GM23338 (cell line): ENCODE results near the gene KATNIP. TPM values are rescaled to one million over a fixed set of nuclear protein-coding genes. Genes with fewer than 3 reads are reported as not detected.

Source experiments
- ATAC-seq: fragments of 200-7000 bp; cut with Tn5 transposase; 3 replicates; pipeline ENCODE4 v1.9.1; 2020
- DNase-seq: peaks from one replicate; pipeline ENCODE4 v3.0.0-alpha.2; 2015; ENCODE audit warnings: low spot score
- H2AFZ ChIP-seq: fragments of 200-600 bp; sonication (generic); 2 replicates; pipeline ENCODE4 v1.8.0; 2016; ENCODE audit warnings: antibody characterized with exemption, mild to moderate bottlenecking, moderate library complexity
- H3F3A ChIP-seq: fragments of 200-600 bp; sonication (generic); replicated peaks from 2 replicates; pipeline ENCODE4 v1.8.0; 2017; ENCODE audit warnings: antibody characterized with exemption, mixed run types, low read depth
- H3K27ac ChIP-seq: fragments of 200-600 bp; sonication (generic); 2 replicates; pipeline ENCODE4 v1.6.1; 2016; ENCODE audit warnings: low read depth
- H3K27me3 ChIP-seq: fragments of 200-600 bp; sonication (generic); 2 replicates; pipeline ENCODE4 v1.8.0; 2016; ENCODE audit warnings: mild to moderate bottlenecking, mixed run types, moderate library complexity; ENCODE audit not compliant: insufficient read depth
- H3K36me3 ChIP-seq: fragments of 200-600 bp; sonication (generic); 2 replicates; pipeline ENCODE4 v1.8.0; 2016; ENCODE audit warnings: mild to moderate bottlenecking; ENCODE audit not compliant: insufficient read depth
- H3K4me1 ChIP-seq: fragments of 200-600 bp; sonication (generic); 2 replicates; pipeline ENCODE4 v1.8.0; 2016; ENCODE audit warnings: mild to moderate bottlenecking, moderate library complexity; ENCODE audit not compliant: insufficient read depth
- H3K4me2 ChIP-seq: fragments of 200-600 bp; sonication (generic); 2 replicates; pipeline ENCODE4 v1.7.1; 2017; ENCODE audit warnings: mixed run types
- H3K4me3 ChIP-seq: fragments of 200-600 bp; sonication (generic); 2 replicates; pipeline ENCODE4 v1.6.1; 2016; ENCODE audit warnings: mixed run types
- H3K79me2 ChIP-seq: fragments of 200-600 bp; sonication (generic); replicated peaks from 2 replicates; pipeline ENCODE4 v1.8.0; 2017; ENCODE audit warnings: mild to moderate bottlenecking; ENCODE audit not compliant: insufficient read depth
- H3K9me2 ChIP-seq: fragments of 200-600 bp; sonication (generic); 2 replicates; pipeline ENCODE4 v1.8.0; 2017; ENCODE audit not compliant: insufficient read depth
- H4K20me1 ChIP-seq: fragments of 200-600 bp; sonication (generic); replicated peaks from 2 replicates; pipeline ENCODE4 v1.8.0; 2017; ENCODE audit warnings: mild to moderate bottlenecking; ENCODE audit not compliant: insufficient read depth
- H3K27ac Mint-ChIP-seq: 2 replicates; pipeline ENCODE4 v1.8.0; 2020; ENCODE audit warnings: inconsistent platforms, mild to moderate bottlenecking, moderate library complexity, mixed read lengths
- H3K27me3 Mint-ChIP-seq: 3 replicates; pipeline ENCODE4 v1.8.0; 2022; ENCODE audit warnings: low read depth, mild to moderate bottlenecking, moderate library complexity, mixed read lengths, inconsistent platforms; ENCODE audit not compliant: insufficient read depth, poor library complexity
- H3K36me3 Mint-ChIP-seq: 3 replicates; pipeline ENCODE4 v1.8.0; 2021; ENCODE audit warnings: low read depth, mild to moderate bottlenecking, inconsistent platforms, moderate library complexity, mixed read lengths
- H3K4me1 Mint-ChIP-seq: 3 replicates; pipeline ENCODE4 v1.8.0; 2020; ENCODE audit warnings: mild to moderate bottlenecking, inconsistent platforms, mixed read lengths
- H3K4me3 Mint-ChIP-seq: 3 replicates; pipeline ENCODE4 v1.8.0; 2021; ENCODE audit warnings: moderate library complexity, mild to moderate bottlenecking, inconsistent platforms, mixed read lengths
- H3K9me3 Mint-ChIP-seq: 3 replicates; pipeline ENCODE4 v1.8.0; 2020; ENCODE audit warnings: moderate library complexity, mild to moderate bottlenecking, inconsistent platforms, mixed read lengths
- CREB1 ChIP-seq: fragments of 250-450 bp; sonication (Bioruptor Pico); IDR thresholded peaks from 2 replicates; pipeline ENCODE4 v1.5.0; 2020; ENCODE audit warnings: low read depth, mild to moderate bottlenecking, moderate library complexity
- EZH2 ChIP-seq: fragments of 200-600 bp; sonication (generic); IDR thresholded peaks from one replicate; pipeline ENCODE4 v1.8.0; 2017; ENCODE audit warnings: antibody characterized with exemption, mild to moderate bottlenecking, low read depth; ENCODE audit not compliant: unreplicated experiment
- EZH2phosphoT487 ChIP-seq: fragments of 200-600 bp; sonication (generic); IDR thresholded peaks from one replicate; pipeline ENCODE4 v1.8.1; 2018; ENCODE audit warnings: antibody characterized with exemption; ENCODE audit not compliant: unreplicated experiment
- POLR2AphosphoS5 ChIP-seq: IDR thresholded peaks from 2 replicates; pipeline ENCODE4 v1.6.1; 2016; ENCODE audit warnings: antibody characterized with exemption, low read depth
- STAT1 ChIP-seq: IDR thresholded peaks from one replicate; pipeline ENCODE4 v1.6.1; 2016; ENCODE audit warnings: antibody characterized with exemption; ENCODE audit not compliant: unreplicated experiment
- polyA plus RNA-seq: library from polyadenylated mRNA; unstranded; fragments of >200 nt; fragmentation: Nextera tagmentation; extraction: Ambion mirVana; gene quantifications from 2 replicates; pipeline ENCODE4 v1.2.1, GENCODE V29; 2016
- total RNA-seq: library from RNA; depleted of rRNA; stranded (reverse); fragments of >200 nt; shearing (Covaris generic); gene quantifications from 2 replicates; pipeline ENCODE4 v1.2.3, GENCODE V29; 2014
- TF ChIP-seq, protein P1 (sequence below): fragments of 250-450 bp; sonication (Bioruptor Pico); IDR thresholded peaks from 2 replicates; pipeline ENCODE4 v1.5.0; 2020; ENCODE audit warnings: mild to moderate bottlenecking, moderate library complexity
- TF ChIP-seq, protein P2 (sequence below), 2 experiments: fragments of 200-600 bp in 1 of 2; sonication (generic) in 1 of 2; conservative IDR thresholded peaks; 2 replicates each; pipeline versions ENCODE4 v1.5.1 to v1.6.1; 2016 to 2017; ENCODE audit warnings: antibody characterized with exemption in 2 of 2, low read depth in 2 of 2, mild to moderate bottlenecking in 2 of 2, moderate library complexity in 1 of 2

Gene KATNIP
- total and polyA plus RNA-seq, 2 experiments from 2014 or later: 7.0 to 11.8 TPM

DNA sequence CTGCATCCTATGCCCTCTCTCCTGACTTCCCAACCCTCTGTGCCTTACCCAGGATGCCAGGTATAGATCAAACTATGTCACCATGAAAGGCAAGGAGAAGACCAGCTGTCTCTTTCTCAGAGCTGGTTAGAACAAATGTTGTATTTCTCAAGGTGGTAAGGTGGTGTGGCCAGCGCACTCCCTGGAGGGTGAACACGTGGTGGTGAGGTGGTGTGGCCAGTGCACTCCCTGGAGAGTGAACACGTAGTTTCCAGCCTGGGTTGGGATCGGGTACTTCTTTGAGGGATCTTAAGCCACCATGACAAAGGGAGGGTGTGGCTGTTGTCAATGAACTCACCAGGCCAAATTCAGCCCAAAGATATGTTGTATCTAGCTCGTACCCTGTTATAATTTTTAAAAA is 26.8 kb downstream of the KATNIP start:
- TF ChIP-seq, protein P1, sequence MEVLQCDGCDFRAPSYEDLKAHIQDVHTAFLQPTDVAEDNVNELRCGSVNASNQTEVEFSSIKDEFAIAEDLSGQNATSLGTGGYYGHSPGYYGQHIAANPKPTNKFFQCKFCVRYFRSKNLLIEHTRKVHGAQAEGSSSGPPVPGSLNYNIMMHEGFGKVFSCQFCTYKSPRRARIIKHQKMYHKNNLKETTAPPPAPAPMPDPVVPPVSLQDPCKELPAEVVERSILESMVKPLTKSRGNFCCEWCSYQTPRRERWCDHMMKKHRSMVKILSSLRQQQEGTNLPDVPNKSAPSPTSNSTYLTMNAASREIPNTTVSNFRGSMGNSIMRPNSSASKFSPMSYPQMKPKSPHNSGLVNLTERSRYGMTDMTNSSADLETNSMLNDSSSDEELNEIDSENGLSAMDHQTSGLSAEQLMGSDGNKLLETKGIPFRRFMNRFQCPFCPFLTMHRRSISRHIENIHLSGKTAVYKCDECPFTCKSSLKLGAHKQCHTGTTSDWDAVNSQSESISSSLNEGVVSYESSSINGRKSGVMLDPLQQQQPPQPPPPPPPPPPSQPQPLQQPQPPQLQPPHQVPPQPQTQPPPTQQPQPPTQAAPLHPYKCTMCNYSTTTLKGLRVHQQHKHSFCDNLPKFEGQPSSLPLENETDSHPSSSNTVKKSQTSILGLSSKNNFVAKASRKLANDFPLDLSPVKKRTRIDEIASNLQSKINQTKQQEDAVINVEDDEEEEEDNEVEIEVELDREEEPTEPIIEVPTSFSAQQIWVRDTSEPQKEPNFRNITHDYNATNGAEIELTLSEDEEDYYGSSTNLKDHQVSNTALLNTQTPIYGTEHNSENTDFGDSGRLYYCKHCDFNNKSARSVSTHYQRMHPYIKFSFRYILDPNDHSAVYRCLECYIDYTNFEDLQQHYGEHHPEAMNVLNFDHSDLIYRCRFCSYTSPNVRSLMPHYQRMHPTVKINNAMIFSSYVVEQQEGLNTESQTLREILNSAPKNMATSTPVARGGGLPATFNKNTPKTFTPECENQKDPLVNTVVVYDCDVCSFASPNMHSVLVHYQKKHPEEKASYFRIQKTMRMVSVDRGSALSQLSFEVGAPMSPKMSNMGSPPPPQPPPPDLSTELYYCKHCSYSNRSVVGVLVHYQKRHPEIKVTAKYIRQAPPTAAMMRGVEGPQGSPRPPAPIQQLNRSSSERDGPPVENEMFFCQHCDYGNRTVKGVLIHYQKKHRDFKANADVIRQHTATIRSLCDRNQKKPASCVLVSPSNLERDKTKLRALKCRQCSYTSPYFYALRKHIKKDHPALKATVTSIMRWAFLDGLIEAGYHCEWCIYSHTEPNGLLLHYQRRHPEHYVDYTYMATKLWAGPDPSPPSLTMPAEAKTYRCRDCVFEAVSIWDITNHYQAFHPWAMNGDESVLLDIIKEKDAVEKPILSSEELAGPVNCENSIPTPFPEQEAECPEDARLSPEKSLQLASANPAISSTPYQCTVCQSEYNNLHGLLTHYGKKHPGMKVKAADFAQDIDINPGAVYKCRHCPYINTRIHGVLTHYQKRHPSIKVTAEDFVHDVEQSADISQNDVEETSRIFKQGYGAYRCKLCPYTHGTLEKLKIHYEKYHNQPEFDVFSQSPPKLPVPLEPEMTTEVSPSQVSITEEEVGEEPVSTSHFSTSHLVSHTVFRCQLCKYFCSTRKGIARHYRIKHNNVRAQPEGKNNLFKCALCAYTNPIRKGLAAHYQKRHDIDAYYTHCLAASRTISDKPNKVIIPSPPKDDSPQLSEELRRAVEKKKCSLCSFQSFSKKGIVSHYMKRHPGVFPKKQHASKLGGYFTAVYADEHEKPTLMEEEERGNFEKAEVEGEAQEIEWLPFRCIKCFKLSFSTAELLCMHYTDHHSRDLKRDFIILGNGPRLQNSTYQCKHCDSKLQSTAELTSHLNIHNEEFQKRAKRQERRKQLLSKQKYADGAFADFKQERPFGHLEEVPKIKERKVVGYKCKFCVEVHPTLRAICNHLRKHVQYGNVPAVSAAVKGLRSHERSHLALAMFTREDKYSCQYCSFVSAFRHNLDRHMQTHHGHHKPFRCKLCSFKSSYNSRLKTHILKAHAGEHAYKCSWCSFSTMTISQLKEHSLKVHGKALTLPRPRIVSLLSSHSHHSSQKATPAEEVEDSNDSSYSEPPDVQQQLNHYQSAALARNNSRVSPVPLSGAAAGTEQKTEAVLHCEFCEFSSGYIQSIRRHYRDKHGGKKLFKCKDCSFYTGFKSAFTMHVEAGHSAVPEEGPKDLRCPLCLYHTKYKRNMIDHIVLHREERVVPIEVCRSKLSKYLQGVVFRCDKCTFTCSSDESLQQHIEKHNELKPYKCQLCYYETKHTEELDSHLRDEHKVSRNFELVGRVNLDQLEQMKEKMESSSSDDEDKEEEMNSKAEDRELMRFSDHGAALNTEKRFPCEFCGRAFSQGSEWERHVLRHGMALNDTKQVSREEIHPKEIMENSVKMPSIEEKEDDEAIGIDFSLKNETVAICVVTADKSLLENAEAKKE: no peak
- TF ChIP-seq STAT1 (no peak), POLR2AphosphoS5 (no peak), CREB1 (CRISPR knock-in tag) (no peak), EZH2 (no peak), EZH2phosphoT487 (no peak)
- TF ChIP-seq, protein P2, sequence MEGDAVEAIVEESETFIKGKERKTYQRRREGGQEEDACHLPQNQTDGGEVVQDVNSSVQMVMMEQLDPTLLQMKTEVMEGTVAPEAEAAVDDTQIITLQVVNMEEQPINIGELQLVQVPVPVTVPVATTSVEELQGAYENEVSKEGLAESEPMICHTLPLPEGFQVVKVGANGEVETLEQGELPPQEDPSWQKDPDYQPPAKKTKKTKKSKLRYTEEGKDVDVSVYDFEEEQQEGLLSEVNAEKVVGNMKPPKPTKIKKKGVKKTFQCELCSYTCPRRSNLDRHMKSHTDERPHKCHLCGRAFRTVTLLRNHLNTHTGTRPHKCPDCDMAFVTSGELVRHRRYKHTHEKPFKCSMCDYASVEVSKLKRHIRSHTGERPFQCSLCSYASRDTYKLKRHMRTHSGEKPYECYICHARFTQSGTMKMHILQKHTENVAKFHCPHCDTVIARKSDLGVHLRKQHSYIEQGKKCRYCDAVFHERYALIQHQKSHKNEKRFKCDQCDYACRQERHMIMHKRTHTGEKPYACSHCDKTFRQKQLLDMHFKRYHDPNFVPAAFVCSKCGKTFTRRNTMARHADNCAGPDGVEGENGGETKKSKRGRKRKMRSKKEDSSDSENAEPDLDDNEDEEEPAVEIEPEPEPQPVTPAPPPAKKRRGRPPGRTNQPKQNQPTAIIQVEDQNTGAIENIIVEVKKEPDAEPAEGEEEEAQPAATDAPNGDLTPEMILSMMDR (conservative IDR thresholded peaks at IDR 0.05; ENCODE audit: low read depth in 2 of 2): no peak
- no peaks in the 10 kb centered on the region for H3K4me1 Mint-ChIP-seq
- no peaks in the 10 kb centered on the region for H3K27me3 ChIP-seq
- H3K27ac ChIP-seq: no peak overlapping the region
- H3K4me2 ChIP-seq: no peak overlapping the region
- no peaks in the 10 kb centered on the region for H3K9me3 Mint-ChIP-seq
- no peaks in the 10 kb centered on the region for H3K36me3 ChIP-seq
- no peaks in the 10 kb centered on the region for H3K9me2 ChIP-seq
- H3K4me3 ChIP-seq: no peak overlapping the region
- H3K4me3 Mint-ChIP-seq: no peak overlapping the region
- no peak overlapping the region for H3K27ac Mint-ChIP-seq
- H3K79me2 ChIP-seq: no peaks in the 10 kb centered on the region
- H3K27me3 Mint-ChIP-seq: peaks cover 2% of the 10 kb centered on the region
- no peak for ATAC-seq
- H3F3A ChIP-seq: no peaks in the 10 kb centered on the region
- H3K4me1 ChIP-seq: no peaks in the 10 kb centered on the region
- no peak overlapping the region for H2AFZ ChIP-seq
- no peaks in the 10 kb centered on the region for H4K20me1 ChIP-seq
- no peak for DNase-seq
- peaks cover under 1% of the 10 kb centered on the region; the same call in 2 of the 3 replicates for H3K36me3 Mint-ChIP-seq
